Right renal cortex interstitium (tissue), 3 donors: Measurements from ENCODE around the gene FGFRL1. TPM values are rescaled to one million over a fixed set of nuclear protein-coding genes. Genes with fewer than 3 reads are reported as not detected.
"Not testable (repeated sequence)": the region's sequence is repeated elsewhere in the genome, so short reads cannot be mapped to it uniquely, and the experiment has no call there.

Experiments
- DNase-seq, 3 donors: peaks; one replicate each; pipeline ENCODE4 v3.0.0-alpha.2; 2013; ENCODE audit warnings: low read depth in 3 of 3, low spot score in 2 of 3
- polyA plus RNA-seq, 3 donors: library from polyadenylated mRNA; unstranded; fragments of 120-200 nt; gene quantifications; one replicate each; pipeline ENCODE4 v1.2.1, GENCODE V29; 2013; ENCODE audit not compliant: insufficient read length in 3 of 3

Gene FGFRL1
- polyA plus RNA-seq, 3 donors: 33.4 to 41.1 (median 36.0) TPM

- DNase-seq: no peak
Measured at GRCh38 chr4:991451-992296, 19.8 kb upstream of the FGFRL1 start.

DNA sequence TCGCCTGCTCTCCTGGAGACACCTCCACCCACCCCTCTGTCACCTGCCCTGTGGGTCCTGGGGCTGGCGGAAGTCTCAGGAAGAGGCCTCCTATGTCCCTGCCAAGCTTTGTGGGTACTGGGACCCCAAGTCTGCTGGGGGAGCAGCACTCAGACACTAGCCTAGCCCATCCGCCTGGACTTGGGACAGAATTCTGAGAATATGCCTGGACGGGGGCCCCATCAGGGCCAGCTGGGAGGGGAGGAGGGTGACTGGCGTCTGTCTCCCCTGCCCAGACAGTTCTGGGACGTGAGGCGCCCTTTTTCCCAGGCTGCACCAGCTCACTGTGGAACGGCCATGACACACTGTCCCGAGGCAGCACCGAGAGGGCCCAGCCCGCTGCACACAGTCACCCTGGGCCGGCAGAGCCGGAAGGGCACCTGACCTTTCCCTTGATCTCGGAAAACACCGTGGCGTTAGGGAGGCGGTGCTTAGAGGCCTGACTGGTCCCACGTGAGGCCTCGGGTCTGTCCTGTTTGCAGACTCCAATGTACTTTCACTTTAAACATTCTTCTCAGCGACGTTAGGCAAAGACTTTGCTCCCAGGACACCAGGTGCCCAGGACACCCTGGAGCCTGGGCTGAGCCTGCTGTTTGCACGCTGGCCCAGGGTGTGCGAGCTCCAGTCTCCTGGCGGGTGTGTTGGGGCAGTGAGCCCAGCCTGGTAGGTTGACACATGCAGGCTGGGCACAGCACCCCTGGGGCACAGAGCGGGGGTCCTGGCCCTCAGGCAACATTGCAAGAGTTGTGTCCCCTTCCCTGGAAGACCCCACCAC, 18.9 kb upstream of the FGFRL1 start:
- no peak for DNase-seq

GRCh38 chr4:993111-994029, 18.1 kb upstream of the FGFRL1 start, which contains the start of gene SLC26A1:
SLC26A1 (minus strand) TSS chr4:993404; CDS start chr4:991703, 1,701 bp downstream.
- no peak for DNase-seq

DNA sequence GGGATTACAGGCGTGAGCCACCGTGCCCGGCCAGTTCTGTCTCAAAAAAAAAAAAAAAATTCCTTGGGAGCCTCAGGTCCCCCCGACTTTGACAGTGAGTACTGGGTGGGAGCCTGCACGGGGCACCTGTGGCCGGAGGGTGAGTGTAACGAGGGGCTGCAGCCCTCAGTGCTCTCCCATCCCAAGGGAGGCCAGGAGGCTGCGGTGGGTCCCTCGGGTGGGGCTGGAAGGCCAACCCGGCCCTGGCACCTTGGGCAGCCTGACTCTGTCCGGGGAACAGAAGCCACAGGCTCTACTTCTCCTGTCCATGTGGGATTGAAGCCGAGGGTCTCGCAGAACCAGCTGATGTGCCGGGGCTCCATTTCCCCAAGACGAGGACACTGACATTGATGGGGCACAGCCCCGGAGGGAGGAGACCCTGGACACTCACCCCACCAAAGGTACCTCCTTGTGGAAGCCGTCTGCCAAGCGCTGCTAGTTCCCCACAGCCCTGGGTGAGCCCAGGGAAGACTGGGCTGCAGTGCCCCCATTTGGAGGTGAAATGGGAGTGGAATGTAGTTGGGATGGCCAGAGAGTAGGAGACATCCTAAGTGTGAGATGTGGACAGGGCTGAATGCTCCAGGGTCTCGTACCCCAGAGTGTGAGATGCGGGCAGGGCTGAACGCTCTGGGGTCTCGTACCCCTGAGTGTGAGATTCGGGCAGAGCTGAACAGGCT, 16.0 kb upstream of the FGFRL1 start:
- DNase-seq: no peak

DNA sequence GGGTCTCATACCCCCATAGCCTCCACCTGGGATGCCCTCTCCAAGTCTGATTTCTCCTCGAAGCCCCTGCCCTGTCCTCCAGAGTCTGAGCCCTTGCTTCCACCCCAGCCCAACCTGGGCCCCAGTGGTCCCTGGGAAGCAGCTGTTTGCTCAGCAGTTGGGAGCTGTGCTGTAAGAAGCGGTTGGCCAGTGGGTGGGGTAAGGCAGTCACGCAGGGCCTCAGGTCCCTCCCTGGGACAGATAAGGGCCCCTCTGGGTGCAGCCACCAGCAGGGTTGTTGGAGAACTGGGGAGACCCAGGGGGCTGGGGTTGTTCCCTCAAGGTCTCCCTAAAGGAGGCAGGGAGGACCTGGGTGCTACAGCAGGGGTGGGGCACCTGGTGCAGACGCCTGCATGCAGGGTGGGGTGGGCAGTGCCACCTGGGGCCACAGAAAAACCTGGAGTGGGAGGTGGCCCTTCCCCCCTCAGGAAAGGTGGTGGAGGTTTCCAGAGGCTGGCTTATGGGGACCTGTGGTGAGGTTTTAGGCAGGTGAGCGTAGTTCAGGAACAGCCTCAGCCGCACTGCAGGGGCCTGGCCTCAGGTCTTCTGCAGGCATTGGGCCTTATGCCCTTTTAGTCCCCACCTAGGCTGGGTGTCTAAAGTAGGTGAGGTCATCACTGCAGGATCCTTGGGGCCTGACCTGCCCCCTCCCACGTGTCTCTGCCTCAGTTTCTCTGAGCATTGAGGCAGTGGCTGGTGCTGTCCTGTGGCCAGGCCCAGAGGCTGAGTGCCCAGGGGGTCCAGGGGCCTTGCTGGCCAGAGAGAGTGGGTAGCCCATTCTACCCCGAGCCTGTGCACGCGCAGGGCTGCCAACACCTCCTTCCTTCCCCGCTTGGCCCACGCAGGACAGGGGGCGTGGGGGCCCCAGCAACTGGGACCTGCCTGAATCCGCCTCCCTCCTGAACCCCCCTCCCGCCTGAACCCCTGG, 15.1 kb upstream of the FGFRL1 start:
- no peak for DNase-seq

- no peak for DNase-seq
Measured at GRCh38 chr4:996997-997374, 14.4 kb upstream of the FGFRL1 start.

- DNase-seq: no peak
Measured at GRCh38 chr4:997375-998071, 13.9 kb upstream of the FGFRL1 start.

DNA sequence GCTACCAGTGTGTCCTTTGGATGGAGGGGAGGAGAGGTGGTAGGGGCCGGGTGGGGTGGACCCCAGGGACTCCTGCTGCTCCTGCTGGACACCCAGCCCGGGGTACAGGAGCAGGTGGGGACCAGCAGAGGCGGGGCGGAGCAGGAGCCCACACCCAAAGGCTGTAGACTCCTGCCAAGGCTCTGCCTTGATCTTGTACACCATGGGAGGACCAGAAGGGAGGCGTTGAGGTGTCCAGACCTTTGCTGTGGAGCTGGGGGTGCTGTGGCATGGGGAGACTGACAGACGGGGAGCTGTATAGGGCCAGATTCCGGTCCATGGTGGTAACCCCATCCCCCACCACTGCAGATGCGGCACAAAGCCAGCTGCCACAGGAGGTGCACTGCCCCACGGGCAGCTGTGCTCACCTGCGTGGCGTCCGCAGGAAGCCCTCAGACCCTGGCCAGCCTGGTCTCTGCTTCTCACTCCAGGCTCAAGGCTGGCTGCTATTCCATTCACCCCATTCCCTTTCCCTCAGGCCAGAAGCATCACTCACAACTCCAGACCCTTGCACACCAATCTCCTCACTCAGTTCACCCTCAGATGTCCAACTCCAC, 13.2 kb upstream of the FGFRL1 start:
- DNase-seq: no peak

GRCh38 chr4:999240-999863, 12.1 kb upstream of the FGFRL1 start:
- DNase-seq: not testable (repeated sequence)

DNA sequence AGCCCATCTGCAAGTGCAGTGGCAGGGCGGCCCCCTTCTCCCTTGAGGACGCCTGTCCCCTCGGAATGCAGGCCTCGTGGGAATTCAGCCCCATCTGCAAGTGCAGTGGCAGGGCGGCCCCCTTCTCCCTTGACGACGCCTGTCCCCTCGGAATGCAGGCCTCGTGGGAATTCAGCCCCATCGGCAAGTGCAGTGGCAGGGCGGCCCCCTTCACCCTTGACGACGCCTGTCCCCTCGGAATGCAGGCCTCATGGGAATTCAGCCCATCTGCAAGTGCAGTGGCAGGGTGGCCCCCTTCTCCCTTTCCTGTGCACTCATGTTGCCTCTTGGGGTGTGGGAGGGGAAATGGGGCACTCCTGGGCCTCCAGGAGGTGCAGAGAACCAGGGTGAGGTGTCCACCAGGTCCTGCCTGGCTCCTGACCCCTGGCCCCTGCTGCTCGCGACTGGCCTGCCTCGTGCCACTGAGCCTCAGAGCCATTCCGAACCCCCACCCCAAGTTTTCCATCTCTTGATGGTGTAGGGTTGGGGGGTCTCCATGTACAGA, 11.5 kb upstream of the FGFRL1 start:
- DNase-seq: no peak

DNA sequence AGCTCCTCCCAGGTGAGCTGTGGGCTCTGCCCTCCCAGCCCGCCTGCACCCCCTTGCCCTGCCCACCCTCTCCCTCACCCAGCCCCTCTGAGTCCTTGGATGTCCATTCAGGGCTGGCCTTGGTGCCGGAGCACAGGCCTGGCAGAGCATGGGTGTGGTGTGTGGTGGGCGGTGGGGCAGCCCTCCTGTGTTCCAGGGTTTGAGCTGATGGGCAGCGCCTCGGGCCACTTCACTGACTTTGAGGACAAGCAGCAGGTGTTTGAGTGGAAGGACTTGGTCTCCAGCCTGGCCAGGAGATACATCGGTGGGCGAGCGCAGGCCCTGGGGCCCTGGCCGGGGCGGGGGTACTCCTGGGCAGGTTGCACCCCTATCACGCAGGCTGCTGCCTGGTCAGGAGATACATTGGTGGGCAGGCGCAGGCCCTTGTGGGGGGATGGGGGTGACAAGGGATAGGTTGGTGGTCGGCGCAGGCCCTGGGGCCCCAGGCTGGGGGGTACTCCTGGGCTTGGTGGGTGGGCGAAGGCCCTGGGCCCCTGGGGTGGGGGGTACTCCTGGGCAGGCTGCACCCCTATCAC, 10.7 kb upstream of the FGFRL1 start:
- DNase-seq: no peak

DNA sequence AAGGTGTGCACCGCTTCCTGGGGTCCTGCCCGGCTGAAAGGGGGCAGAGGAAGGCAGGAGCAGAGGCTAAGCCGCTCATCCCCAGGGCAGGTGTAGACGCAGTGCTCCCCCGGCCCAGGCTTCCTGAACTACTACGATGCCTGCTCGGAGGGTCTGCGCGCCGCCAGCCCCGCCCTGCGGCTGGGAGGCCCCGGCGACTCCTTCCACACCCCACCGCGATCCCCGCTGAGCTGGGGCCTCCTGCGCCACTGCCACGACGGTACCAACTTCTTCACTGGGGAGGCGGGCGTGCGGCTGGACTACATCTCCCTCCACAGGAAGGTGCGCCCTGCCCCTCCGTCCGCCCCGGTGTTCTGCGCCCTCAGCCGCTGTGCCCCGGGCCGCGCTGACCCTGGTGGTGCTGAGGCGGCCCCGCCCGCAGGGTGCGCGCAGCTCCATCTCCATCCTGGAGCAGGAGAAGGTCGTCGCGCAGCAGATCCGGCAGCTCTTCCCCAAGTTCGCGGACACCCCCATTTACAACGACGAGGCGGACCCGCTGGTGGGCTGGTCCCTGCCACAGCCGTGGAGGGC, 9.8 kb upstream of the FGFRL1 start:
- no peak for DNase-seq

- DNase-seq: no peak
Measured at GRCh38 chr4:1002131-1002630, 9.2 kb upstream of the FGFRL1 start.

GRCh38 chr4:1002631-1003251, 8.7 kb upstream of the FGFRL1 start:
- no peak for DNase-seq

DNA sequence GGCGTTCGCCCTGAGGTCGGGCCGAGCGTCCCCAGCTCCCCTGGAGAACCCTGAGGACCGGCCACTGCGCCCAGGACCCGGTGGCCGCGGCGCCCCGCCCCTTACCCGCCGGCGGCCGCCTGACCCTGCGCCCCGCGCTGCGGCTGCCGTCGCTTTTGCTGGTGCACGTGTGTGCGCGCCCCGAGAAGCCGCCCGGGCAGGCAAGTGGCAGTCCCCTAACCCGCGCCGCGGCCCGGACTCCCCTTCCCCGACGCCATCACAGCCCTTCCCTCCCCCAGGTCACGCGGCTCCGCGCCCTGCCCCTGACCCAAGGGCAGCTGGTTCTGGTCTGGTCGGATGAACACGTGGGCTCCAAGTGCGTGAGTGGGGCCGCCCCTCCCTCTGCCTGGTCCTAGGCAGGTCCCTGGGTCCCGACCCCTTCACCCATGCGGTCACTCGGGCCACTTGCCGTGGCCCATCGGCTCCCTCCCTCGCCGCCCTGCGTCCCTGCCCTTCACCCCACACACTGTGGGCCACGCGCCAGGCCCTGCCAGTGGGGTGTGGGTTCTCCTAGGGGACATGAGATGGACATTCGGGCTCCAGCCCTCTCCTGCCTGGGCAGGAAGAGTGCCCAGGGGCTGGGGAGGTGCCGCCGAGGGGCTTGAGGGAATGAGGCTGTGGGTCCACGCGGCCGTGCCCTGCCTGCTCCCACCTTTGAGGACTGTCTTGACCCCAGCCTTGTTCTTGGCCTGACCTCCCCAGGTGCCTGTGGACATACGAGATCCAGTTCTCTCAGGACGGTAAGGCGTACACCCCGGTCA, 8.0 kb upstream of the FGFRL1 start:
- no peak for DNase-seq
